IPS DF 4.7 (cell line): ENCODE data around the gene LMX1B.
"Not testable (repeated sequence)": the region's sequence is repeated elsewhere in the genome, so short reads cannot be mapped to it uniquely, and the experiment has no call there.

Source experiments
- DNase-seq: peaks from one replicate; pipeline ENCODE4 v3.0.0-alpha.2; 2013; ENCODE audit warnings: low spot score; ENCODE audit errors: extremely low read depth

Gene LMX1B

DNA sequence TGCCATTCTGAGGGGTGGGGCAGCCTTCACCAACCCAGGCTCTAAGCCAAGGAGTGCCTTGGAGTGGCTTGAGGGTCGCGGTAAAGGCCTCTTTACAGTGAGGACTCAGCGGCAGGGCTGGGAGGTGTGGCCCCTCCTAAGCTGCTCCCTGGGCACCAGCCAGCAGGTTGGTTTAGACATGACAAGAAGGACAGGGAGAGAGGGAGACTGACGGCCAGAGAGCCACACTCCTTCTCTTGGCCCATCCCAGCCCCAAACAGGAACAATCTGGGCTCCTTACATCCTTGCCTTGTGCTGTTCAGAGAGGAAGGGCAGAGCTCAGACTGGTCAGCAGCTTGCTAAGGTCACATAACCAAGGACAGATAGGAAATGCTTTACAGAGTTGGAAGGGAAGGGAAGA, 94.5 kb downstream of the LMX1B start:
- DNase-seq, result no peak

GRCh38 chr9:126709241-126709640, 95.5 kb downstream of the LMX1B start:
- no peak for DNase-seq

DNA sequence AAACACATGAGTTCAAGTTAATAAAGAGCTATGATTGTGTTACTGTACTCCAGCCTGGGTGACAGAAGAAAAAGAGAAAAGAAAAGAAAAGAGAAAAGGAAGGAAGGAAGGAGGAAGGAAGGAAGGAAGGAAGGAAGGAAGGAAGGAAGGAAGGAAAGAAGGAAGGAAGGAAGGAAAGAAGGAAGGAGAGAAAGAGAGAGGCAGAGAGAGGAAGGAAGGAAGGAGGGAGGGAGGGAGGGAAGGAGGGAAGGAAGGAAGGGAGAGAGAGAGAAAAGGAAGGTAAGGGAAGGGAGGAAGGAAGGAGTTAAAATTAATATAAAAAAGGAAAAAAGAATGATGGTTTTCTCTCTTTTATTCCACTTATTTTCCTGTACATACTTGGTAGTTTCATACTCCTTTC, 101.7 kb downstream of the LMX1B start:
- DNase-seq, result no peak

GRCh38 chr9:126717441-126717840, 103.7 kb downstream of the LMX1B start:
- not testable (repeated sequence) for DNase-seq

DNA sequence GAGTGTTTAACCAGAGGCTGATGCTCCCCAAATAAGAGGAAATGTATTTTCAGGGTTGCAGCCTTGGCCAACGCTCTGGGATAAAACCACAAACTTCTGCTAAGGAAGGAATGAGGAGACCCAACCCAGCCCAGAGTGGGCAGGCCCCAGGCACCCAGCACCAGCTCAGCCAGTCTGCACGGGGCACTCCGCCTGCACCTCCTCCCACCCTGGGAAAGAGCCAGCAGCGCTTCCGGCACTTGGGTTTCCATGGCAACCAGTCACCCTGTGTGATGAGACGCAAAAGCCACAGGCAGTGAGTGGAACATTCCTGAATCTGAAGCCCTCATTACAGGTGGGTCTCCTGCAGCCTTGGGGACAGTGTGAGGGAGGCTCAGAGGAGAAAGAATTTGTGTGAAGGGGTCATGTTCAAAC, 105.9 kb downstream of the LMX1B start:
- peak; percentile 84 for DNase-seq

DNA sequence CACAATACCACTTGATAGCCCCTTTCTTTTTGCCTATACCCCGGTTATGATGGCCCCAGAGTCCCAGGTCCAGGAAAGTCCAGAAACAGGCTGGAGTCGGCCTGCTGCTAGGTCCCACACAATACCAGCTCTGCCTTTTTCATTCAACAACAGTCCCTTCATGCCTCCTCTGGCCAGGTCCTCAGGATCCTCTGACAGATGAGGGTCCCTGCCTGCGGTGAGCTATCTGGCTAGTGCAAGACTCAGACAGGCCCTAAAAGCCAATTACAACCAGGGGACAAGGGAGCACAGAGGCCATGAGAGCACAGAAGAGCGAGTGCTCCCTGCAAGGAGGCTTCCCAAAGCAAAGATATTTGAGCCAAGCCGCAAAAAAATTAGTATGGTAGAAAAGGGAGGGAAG, 106.3 kb downstream of the LMX1B start:
- DNase-seq, result no peak

DNA sequence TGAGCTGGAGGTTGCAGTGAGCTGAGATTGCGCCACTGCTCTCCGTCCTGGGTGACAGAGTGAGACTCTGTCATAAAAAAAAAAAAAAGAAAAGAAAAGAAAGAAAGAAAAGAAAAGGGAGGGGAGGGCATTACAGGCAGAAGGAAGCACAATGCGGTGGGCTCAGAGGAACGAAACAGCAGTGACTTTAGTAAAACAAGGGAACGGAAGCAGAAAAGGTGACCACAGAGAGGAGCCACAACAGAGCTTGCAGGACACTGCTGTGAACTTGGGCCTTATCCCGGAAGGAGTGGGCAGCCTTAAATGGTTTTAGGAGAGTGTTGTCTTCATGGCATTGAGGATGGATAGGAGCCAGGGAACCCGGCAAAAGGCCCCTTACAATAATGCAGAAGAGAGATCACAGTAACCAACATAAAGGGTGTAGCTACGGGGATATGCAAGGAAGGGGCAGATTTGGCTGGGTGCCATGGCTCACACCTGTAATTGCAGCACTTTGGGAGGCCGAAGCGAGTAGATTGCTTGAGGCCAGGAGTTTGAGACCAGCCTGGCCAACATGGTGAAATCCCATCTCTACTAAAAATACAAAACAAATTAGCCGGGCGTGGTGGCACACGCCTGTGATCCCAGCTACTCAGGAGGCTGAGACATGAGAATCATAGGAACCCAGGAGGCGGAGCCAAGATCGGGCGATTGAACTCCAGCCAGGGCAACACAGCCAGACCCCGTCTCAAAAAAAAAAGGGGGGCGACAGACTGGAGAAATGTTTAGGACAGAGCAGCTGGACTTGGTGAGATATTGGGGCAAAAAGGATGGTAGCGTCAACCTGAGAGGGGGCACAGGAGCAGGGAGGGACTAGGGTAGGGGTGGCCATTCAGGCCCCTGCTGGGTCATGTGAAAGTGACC, 107.2 kb downstream of the LMX1B start:
- no peak for DNase-seq

DNA sequence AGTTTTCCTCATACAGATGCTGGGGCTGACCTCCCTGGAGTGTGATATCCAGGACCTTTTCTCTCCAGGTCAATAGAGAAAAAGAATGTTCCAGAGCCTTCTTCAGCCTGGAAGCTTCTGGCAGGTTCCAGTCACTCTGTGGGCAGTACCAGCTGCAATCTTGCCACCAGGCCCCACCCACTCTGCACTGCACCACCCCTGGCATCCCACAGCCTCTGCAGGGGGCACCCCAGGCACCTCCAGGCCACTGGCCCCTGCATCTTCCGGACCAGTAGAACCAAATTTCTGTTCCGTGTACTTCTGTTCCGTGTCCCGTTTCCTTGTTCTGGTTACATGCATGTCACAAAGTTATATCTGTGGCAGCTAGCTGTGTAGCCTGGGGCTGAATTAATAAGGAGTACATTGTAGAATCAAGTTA, 107.8 kb downstream of the LMX1B start:
- DNase-seq, result no peak

DNA sequence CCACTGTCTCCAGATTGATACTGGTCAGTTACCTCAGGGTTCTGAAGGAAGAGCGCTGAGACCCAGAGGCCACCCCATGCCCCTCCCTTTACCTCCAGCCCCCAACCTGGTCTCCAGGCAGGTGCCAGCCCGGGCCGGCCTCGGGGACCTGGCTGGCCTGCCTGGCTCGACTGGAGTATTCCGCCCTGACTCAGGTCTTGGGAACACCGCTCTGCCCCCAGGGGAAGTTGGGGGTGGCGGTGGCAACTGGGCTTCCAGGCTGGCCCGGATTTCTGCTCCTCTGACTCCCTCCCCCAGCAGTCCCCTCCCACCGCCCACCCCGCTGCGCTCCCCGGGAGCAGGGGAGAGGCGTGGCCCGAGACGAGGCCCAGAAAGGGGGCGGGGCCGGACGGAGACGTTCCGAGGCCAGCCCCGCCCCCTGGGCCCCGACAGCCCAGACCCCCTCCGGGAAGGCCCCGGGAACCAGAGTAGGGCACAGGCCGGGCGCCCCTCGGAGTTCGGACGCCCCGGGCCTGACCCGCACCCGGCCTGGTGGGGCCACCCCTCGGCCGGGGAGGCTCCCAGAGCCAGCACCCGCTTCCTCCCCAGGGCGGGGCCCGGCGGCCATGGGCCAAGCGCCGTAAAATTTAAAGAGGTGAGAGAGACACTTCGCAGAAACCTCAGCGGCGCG, 108.7 kb downstream of the LMX1B start:
- no peak for DNase-seq

DNA sequence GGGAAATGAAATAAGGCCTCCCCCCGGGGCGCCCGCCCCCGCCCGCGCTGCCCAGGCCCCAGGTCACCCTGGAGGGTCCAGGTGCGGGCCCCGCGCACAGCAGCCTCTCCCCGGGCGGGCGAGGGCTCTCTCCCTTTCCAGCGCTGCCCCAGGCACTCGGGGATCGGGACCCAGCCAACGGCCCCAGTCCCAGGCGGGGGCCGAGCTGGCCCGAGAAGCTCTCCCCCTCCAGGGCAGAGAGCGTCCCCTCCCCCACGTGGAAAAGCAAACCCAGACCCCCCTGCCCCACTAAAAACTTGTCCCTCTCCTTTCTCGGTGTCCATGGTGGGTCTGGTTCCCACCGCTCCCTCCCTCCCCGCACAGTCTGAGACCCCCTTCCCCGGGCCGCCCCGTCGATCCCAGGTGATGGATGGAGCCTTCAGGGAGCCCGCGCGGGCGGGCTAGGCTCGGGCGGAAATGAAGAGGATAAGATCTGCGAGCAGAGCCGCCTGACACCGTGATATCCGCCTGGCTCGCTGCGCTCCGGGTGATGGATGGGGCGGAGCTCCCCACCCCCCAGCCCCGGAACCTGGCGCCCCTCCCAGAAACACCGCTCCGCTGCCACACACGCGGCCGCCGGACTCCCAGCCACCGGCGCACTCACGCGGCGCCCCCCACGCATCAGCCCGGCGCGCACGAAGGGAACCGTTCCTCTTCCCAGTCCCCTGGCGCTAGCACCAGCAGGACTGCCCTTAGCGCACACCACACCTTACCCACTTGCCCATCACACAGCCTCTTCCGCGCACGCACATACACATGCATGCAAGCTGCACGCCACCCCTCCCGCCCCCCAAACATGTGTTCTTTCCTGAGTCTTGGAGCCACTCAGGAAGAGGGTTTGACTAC, 109.4 kb downstream of the LMX1B start:
- DNase-seq, result no peak

DNA sequence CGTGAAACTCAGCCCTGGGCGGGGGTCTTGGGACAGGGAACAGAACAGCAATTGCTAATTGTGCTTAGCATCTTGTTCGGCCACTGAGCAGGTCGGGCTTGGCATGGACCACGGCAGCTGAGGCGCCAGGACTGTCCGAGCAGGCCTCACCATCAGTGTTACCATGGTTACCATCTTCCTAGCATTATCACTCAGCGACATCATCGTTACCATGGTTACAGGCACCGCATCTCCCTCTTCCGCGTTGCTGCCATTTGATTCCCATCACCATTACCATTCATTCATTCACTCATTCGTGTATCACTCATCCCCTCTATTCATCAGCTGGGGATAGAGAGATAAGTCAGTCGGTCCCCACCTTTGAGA, 110.1 kb downstream of the LMX1B start:
- DNase-seq, result no peak

DNA sequence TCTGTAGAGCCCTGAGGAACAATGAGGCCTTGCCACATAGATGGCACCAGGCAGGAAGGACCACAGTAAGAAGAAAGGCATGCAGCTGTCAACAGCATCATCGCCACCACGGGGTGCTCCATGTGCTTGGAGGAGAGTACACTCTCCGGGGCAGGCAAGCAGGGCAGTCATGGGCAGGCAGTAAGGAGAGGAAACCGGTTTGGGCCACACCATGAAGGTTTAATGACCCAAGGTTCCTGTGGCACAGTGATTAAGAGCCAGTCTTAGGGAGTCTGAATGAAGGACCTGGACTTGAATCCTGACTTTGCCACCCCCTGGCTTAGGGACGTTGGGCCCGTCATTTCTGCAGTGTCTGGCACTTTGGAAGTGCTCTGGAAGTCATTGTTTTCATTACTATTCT, 110.5 kb downstream of the LMX1B start:
- no peak for DNase-seq

DNA sequence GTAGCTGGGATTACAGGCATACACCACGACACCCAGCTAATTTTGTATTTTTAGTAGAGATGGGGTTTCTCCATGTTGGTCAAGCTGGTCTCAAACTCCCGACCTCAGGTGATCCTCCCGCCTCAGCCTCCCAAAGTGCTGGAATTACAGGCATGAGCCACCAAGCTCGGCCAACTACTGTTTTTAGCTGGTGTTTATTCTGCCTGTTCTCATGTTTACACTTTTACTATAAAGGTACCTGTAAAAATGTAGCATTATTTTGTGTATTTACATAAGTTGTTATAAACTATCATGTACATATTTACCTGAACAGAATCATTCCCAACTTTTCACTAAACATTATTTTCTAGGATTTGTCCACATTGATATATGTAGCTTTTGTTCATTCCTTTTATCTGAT, 111.8 kb downstream of the LMX1B start:
- DNase-seq, result not testable (repeated sequence)

DNA sequence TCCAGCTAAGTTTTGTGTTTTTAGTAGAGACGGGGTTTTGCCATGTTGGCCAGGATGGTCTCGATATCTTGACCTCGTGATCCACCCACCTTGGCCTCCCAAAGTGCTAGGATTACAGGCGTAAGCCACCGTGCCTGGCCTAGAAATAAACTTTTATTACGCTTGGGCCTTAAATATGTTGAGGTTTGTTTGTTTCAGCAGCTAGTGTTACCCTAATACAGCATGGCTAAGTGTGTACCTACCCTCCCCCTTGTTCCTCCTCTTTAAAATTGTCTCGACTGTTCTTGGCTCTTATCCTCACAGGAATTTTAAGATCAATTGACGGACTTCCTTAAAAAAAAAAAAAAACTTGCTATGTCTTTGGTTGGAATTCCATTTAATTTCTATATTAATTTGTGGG, 114.5 kb downstream of the LMX1B start:
- DNase-seq, result not testable (repeated sequence)

DNA sequence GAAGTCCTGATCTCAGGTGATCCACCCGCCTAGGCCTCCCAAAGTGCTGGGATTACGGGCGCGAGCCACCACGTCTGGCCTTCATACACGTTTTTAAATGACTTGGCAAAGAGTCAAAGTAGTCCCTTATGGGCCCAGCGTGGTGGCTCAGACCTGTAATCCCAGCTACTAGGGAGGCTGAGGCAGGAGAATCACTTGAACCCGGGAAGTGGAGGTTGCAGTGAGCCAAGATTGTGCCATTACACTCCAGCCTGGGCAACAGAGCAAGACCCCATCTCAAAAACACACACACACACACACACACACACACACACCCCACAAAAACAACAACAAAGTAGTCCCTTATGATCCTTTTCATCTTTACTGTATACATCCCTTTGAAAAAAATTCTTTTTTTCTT, 116.9 kb downstream of the LMX1B start:
- not testable (repeated sequence) for DNase-seq

GRCh38 chr9:126733005-126733404, 119.3 kb downstream of the LMX1B start:
- DNase-seq, result no peak

DNA sequence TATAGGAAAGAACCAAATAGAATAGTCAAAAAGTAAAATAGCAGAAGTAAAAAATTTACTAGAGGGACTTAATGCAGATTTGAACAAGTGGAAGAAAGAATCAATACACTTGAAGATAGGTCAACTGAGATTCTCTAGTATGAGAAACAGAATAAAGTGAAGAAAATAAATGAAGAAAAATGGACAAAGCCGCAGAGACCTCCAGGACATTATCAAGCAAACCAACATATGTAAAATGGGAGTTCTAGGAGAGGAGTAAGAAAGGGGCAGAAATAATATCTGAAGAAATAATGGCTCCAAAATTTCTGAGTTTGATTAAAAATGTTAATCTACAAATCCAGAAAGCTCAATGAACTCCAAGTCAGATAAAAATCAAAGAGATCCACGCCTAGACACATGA, 121.1 kb downstream of the LMX1B start:
- no peak for DNase-seq

DNA sequence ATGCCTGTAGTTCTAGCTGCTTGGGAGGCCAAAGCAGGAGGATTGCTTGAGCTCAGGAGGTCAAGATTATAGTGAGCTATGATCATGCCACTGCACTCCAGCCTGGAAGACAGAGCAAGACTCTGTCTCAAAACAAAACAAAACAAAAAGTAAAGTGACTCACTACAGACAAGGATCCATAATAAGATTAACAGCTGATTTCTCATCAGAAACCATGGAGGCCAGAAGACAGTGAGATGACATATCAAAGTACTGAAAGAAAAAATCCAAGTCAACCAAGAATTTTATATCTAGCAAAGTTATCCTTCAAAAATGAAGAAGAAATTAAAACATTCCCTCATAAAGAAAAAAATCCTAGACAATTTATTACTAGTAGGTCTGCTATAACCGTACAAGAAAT, 121.8 kb downstream of the LMX1B start:
- DNase-seq, result no peak

DNA sequence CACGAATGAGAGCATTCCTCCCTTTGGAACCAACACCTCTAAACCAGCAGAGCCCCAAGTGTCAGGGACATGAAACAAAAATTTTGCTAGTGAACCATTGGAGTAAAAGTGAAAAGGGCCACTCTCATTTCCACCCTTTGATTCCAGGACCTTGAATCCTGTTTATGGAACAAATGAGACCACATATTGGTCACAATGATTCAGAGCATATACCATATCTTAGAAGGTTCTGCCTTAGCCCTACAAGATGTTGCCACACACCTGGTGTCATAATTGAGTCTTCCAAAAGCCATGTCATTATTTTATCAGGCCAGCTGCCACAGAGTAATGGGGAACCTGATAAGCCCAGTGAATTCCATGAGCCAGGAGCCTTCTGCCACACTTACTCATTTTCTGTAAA, 124.8 kb downstream of the LMX1B start:
- no peak for DNase-seq

DNA sequence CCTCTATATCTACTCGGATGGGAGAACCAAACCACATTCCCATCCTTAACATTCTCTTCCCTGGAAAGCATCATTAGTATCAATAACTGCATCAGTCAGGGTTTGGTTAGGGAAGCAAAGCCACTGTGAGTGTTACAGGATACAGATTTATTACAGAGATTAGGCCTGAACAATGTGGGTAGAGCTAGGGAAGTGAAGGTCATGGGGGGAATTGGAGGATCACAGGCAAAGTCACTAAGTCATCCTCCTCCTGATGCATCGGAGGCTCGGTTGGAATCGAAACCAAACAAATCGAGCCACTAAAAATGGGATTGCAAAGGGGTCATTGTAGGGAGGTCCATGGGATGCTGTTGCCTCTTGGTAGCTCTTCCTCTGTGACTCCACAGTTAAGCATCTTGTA, 129.3 kb downstream of the LMX1B start:
- no peak for DNase-seq

DNA sequence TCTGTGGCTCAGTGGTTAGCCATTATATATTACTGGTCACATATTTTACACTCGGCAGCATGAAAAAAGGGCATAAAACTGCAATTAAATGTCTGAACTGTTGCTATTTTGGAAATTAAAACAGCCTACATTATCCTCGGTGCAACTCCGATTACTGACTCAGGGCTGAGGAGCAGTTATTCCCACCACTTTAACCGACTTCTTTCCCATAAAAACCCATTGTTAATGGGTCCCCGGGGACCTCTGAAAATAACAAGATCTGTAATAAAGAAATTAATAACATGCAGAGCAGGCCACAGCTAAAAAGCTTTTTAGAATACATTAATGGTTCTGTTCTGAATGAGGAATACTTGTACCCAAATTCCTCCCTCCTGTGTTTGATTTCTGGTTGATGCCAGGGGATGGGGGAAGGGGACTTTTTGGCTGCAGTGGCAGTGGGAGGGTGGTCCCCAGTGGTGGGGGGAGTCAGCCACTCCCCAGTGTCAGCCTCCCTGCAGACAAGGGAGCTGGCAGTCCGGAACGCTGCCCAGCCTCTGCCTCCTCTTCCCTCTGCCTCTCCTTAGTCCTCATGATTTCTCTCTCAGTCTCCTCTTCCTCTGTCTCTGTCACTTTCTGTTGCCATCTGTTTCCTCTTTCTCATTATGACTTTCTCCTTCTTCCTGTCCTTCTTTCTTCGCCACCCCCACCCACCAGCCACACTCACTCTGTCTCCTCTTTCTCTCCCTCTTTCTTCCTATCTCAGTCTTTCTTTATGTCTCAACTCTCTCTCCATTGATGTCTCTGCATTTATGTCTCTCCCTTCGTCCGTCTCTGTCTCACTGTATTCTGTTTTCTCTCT, 132.1 kb downstream of the LMX1B start:
- DNase-seq, result no peak
